ENCODE data around the gene CYP3A7. TPM values are rescaled to one million over a fixed set of nuclear protein-coding genes. Genes with fewer than 3 reads are reported as not detected.

Gene CYP3A7
- total RNA-seq, 1 experiment from 2014 or later: not detected

DNA sequence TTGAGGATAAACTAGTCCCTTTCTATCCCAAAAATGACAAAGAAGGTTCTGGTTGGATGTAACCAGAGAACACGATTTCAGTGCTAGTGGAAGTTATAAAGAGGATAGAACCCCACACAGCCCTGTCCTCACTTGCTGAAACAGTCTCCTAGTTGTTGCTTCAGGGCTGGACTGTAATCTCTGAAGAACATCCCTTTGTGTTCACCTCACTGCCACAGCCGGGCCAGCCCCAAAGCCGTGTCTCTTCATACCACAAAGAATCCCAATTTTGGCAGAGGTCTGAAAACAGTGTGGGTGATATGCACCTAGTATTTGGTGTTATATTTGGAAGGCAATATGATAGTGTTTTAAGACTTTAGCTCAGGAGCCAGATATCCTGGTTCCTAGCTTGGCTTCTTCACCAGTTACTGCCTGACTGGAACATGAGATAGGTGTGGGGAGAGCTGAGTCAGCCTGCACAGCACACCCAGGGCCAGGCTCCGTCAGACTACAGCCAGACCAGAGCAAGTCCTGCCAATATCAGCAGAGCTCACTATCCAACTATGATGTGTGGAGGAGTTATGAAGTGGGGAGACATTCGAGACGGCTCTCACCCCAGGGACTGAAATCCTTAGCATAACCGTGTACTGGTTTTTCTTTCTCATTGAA lies 27.8 kb upstream of the CYP3A7 start:
- Histone ChIP-seq H4K5ac (ENCODE audit: insufficient read length, low read depth, low read length) (no peak overlapping the region), H3T11ph (ENCODE audit: low read length) (no peak overlapping the region), H2BK5ac (ENCODE audit: insufficient read length, low read length) (no peak overlapping the region), H3K79me2 (ENCODE audit: insufficient read depth, low read length) (no peaks in the 10 kb centered on the region), H3K18ac (ENCODE audit: insufficient read length, low read depth, low read length) (no peak overlapping the region), H2BK15ac (ENCODE audit: low read depth, low read length) (no peak overlapping the region), H2AK5ac (ENCODE audit: insufficient read length, low read length) (no peak overlapping the region), H3K79me1 (ENCODE audit: insufficient read depth, low read depth, low read length, poor library complexity, severe bottlenecking) (no peaks in the 10 kb centered on the region), H3K9ac (ENCODE audit: extremely low read depth, insufficient read length, low read length) (no peak overlapping the region), H3K9me3 (ENCODE audit: control insufficient read depth, low read depth, low read length) (no peaks in the 10 kb centered on the region), H3K27ac (ENCODE audit: insufficient read length, low read depth, low read length) (no peak overlapping the region), H3K4ac (ENCODE audit: low read depth, low read length) (no peak overlapping the region), H3K23me2 (ENCODE audit: insufficient read length, low read depth, low read length, poor library complexity, severe bottlenecking) (no peaks in the 10 kb centered on the region), H4K91ac (ENCODE audit: insufficient read length, low read depth, low read length) (no peak overlapping the region), H2BK20ac (ENCODE audit: low read depth, low read length, poor library complexity, severe bottlenecking) (no peak overlapping the region), H3K56ac (ENCODE audit: insufficient read length, low read depth, low read length) (no peak overlapping the region), H2AFZ (ENCODE audit: low read length) (no peak overlapping the region), H3K23ac (ENCODE audit: insufficient read length, low read depth, low read length) (no peak overlapping the region), H2BK120ac (ENCODE audit: low read depth, low read length, poor library complexity, severe bottlenecking) (no peak overlapping the region), H3K4me2 (ENCODE audit: insufficient read depth, insufficient read length, low read length) (no peak overlapping the region), H4K8ac (replicated peaks; ENCODE audit: insufficient read length, low read depth, low read length) (no peak overlapping the region), H3K27me3 (ENCODE audit: insufficient read depth, low read length) (no peaks in the 10 kb centered on the region), H2BK12ac (ENCODE audit: insufficient read length, low read depth, low read length) (no peak overlapping the region), H3K4me1 (ENCODE audit: insufficient read depth, low read length) (no peaks in the 10 kb centered on the region), H3K14ac (ENCODE audit: insufficient read depth, low read length) (no peak overlapping the region), H4K20me1 (ENCODE audit: control insufficient read depth, insufficient read depth, insufficient read length) (no peaks in the 10 kb centered on the region)
- Mint-ChIP-seq H3K9me3 (no peaks in the 10 kb centered on the region), H3K27ac (no peak overlapping the region), H3K27me3 (ENCODE audit: low read depth) (peaks cover 6% of the 10 kb centered on the region), H3K4me3 (no peak overlapping the region), H3K36me3 (ENCODE audit: insufficient read depth in 1 of 3, low read depth in 3 of 3) (no peaks in the 10 kb centered on the region), H3K4me1 (no peaks in the 10 kb centered on the region)
- WGBS (ENCODE audit: extremely low coverage, insufficient read length, low lambda C conversion rate): no CpG with 5 or more reads among the region's 7 CpGs
- no peak for DNase-seq
- TF ChIP-seq, protein P1, sequence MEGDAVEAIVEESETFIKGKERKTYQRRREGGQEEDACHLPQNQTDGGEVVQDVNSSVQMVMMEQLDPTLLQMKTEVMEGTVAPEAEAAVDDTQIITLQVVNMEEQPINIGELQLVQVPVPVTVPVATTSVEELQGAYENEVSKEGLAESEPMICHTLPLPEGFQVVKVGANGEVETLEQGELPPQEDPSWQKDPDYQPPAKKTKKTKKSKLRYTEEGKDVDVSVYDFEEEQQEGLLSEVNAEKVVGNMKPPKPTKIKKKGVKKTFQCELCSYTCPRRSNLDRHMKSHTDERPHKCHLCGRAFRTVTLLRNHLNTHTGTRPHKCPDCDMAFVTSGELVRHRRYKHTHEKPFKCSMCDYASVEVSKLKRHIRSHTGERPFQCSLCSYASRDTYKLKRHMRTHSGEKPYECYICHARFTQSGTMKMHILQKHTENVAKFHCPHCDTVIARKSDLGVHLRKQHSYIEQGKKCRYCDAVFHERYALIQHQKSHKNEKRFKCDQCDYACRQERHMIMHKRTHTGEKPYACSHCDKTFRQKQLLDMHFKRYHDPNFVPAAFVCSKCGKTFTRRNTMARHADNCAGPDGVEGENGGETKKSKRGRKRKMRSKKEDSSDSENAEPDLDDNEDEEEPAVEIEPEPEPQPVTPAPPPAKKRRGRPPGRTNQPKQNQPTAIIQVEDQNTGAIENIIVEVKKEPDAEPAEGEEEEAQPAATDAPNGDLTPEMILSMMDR (conservative IDR thresholded peaks at IDR 0.05): no peak

Measured in H9 (cell line).